A204.1 (cell line): ENCODE data around the gene BBS9.
"Not testable (repeated sequence)": the region's sequence is repeated elsewhere in the genome, so short reads cannot be mapped to it uniquely, and the experiment has no call there.

Experiments used
- FAIRE-seq: peaks from 2 replicates; lab custom pipeline; 2012; peaks lifted over from hg19 to GRCh38; lab: Jason Lieb, UNC

BBS9 gene

DNA sequence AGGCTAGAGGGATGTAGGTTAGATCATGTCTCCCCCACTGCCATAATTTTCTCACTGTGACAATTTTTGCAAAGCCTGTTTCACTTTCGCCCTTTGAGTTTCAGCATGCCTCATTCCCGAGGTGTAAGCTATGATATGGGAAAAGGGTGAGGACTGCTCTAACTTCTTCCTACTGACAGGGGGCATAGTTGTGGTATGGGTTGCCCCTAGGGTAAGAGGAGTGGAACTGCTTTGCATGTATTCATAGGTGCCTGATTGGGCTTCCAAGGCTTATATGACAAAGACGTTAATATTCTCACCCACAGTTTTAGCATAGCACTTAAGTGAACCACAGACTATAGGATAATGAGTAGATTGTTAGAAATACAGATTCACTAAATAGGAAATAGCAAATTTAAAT, 148.7 kb downstream of the BBS9 start:
- FAIRE-seq, result no peak

DNA sequence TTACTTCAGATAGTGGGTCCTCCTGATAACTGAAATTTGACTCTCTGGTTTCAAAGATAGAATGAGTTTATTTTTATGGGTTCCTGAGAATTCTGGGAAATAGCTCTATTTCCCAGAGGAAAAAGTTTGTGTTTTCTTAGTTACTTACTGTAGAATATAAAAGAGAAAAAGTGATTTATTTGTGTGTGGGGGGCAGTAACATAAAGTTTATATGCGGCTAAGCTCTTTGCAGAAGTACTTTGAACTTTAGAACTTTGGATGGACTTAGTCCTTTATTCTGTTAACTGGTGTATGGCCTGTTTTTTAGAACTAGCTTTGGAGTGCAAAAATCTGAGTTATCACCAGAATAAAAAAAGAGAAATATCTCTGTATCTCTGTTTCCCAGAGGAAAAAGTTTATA, 157.1 kb downstream of the BBS9 start:
- FAIRE-seq, result no peak

DNA sequence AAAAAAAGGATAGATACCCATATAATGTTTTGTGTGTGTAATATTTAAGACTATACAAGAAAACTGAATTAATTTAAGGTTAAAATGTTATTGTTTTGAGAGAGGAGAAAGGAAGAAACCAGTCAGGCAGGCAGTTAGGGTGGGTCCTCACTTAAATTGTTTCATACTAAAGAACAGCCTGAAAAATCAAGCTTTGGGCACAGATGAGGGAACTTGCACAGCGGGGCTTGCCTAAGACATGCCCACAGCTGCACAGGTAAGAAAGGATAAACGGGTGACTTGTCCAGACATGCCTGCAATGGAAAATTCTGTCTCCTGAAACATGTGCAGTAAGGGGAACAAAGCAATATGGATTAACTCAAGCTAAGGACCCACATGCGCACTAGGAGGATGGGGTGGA, 158.4 kb downstream of the BBS9 start:
- FAIRE-seq, result no peak

DNA sequence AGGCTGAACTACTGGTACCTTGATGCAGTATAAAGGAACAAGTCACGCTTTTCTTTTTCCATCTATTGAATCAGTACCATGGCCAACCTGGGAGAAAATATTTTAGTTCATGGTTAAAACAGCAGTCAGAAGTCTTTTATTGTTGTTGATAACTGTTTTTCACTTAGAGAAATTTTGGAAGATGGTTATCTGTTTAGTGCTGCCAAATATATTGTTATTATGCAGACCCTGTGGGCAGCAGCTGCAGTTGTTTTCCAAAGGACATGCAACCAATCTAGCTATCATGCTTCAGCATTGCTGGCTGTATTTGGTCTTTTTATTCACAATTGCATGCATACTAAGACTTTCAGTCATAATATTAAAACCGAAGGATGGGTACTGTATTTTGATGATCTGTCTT, 169.5 kb downstream of the BBS9 start:
- no peak for FAIRE-seq

DNA sequence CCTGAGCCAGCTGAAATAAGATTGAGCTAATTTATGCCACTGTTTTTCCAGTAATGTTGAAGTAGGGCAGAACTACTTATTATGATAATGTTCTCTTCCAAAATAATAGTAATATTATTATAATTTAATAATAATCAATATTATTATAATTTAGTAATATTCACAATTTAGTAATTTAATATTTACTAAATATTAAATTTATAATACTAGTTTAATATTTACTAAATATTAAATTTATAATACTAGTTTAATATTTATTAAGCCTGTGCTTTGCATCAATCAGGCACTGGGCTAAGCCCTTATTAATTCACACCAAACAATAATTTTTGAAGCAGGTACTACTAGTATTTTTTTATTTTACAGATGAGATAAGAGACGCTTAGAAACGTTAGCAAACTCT, 170.1 kb downstream of the BBS9 start:
- FAIRE-seq, result peak; percentile 83

DNA sequence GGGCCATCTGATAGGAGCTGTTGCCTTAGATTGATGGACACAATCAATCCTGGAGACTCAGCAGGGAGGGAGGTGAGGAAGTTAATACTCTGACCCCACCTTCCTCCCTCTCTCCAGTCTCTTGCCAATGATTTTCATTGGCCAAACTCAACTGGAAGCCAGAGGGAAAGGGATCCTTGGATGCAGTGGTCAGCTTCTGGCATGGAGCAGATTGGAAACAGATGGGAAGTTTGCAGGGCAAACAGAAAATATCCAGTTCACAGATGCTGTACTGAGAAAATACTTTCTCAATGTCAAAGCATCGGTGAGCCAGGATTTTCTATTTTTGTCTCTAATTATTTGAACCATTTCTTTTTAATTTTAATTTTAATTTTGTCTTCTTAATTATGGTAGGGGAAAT, 170.8 kb downstream of the BBS9 start:
- no peak for FAIRE-seq

DNA sequence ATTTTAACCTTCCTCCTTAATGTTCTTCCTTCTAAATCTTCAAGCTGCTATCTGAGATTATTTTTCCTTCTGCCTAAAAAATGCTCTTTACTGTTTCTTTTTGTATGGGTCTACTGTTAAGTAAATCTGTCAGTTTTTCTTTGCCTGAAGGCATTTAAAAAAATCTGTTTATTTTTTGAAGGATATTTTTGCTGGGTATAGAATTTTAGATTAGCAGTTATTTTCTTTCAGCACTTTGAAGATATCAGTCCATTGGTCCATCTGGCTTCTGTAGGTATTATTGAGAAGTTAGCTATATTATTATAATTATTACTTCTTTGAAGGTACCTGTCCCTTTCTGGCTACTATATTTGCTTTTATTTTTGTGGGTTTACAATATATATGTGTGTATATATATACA, 171.4 kb downstream of the BBS9 start:
- no peak for FAIRE-seq

DNA sequence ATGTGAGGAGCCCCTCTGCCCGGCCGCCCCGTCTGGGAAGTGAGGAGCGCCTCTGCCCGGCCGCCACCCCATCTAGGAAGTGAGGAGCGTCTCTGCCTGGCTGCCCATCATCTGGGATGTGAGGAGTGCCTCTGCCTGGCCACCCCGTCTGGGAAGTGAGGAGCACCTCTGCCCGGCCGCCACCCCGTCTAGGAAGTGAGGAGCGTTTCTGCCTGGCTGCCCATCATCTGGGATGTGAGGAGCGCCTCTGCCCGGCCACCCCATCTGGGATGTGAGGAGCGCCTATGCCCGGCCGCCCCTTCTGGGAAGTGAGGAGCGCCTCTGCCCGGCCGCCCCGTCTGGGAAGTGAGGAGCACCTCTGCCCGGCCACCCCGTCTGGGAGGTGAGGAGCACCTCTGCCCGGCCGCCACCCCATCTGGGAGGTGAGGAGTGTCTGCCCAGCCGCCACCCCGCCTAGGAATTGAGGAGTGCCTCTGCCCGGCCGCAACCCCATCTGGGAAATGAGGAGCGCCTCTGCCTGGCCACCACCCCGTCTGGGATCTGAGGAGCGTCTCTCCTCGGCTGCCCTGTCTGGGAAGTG, 174.7 kb downstream of the BBS9 start:
- not testable (repeated sequence) for FAIRE-seq

DNA sequence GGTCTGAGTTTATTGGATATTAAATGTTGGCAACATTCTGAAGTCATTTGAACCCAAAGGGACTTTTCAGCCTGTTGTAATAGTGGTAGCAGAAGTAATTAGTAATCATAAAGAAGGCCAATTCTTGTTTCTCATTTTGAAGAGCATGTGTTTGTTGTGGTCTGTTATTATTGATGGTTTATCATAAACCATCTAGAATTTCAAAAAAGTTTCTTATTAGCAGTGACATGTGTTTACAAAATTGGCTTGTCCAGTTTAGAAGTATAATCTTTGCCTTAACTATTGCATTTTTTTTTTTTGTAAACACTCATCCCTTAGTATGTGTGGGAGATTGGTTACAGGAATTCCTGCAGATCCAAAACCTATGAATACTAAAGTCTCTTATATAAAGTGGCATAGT, 177.8 kb downstream of the BBS9 start:
- FAIRE-seq, result no peak

DNA sequence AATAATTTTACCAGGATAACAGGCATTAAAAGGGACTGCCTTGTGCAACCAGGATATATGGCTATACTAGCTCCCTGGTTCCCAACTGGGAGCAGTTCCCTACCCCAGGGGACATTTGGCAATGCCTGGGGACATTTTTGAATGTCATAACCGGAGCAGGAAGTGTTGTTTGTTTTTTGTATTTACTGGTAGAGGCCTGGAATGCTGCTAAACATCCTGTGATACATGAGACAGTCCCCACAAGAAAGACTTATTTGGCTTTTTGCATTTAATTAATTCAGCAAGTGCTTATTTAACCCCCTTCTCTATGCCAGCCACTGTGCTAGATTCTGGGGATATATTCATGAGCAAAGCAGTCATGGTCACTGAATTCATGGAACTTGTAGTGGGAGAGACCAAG, 181.2 kb downstream of the BBS9 start:
- FAIRE-seq, result no peak

DNA sequence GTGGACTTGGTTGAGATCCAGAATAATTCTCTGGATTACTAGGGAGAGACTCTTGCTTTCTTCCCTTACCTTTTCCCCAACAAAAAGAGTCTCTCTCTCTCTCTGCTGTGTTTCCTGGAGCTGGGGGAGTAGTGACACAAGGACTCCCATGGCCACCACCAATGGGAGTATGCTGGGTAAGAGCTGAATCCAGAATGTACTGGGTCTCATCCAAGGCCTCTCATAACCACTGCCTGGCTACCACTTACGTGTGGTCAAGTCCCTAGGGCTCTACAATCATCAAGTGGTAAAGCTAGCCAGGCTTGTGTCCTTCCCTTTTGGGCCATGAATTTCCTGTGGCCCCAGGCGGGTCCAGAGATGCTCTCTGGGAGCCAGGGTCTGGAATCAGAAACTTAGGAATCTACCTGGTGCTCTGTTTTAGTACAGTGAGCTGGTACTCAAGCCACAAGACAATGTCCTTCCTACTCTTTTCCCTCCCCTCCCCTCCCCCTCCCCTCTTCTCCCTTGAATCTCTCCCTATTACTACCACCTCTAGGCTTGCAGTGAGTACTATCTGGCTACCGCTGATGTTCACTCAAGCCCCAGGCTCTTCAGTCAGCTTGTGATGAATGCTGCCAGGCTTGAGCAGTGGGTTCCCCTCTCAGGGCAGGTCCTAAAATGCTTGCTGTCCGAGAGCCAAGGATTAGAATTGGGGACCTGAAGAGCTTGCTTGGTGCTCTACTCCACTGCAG, 196.6 kb downstream of the BBS9 start:
- FAIRE-seq, result no peak

DNA sequence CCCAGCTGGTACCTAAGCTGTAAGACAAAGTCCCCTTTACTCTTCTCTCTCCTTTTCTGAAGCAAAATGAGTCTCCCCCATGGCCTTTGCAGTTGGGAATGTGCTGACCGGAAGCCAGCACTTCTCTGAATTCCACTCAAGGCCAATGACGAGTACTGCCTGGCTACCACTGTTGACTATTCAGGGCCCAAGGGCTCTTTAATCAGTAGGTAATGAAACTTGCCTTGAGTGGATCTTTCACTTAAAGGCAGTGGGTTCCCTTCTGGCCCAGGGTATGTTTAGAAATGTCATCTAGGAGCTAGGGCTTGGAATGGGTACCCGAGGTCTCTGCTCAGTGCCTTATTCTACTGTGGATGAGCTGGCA, 197.1 kb downstream of the BBS9 start:
- no peak for FAIRE-seq

DNA sequence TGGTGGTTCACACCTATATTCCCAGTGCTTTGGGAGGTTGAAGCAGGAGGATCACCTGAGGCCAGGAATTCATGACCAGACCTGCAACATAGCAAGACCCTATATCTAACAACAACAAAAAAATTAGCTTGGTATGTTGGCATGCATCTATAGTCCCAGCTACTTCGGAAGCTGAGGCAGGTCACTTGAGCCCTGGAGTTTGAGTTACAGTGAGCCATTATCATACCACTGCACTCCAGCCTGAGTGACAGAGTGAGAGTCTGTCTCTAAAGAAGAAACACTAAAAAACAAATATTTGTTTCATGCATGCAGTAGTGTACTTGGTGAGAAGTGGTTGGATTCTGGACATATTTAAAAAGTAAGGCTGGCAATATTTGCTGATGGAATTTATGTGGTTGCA, 198.1 kb downstream of the BBS9 start:
- FAIRE-seq, result no peak

DNA sequence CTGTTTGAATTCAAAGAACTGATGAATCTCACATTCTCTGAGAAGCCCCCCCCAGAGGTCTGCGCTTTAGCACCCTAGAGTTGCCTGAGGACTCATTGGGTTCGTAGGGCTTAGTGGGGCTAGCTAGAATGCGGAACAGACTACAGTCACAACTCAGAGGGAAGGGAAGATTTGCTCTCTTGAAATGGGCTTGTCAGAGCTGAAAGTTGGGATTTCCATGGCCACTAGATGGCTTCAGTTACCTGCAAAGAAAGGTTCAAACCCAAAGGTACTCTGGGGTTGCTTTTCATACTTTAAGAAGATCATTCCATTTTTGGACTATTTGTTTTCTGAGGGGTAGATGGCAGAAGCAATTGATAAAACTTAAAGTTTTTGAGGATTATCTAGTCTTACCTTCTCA, 205.0 kb downstream of the BBS9 start:
- FAIRE-seq, result no peak

DNA sequence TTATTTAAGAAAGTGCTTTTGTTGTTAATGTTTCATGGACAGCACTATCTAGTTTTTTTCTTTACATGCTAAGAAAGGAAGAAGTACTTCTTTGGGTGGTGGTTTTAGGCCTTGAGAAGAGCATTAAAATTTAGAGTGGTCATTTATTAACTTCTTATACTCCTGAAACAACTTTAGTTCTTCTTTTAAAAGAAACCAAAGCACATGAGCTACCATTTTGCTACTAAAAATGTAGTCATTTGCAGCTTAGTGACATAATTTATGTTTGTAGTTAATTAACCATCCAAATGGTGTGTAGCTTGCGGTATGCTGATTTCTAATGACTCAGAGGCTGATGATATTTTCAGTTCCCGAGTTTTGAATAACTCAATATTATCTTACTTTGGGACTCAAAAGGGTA, 207.5 kb downstream of the BBS9 start:
- no peak for FAIRE-seq

DNA sequence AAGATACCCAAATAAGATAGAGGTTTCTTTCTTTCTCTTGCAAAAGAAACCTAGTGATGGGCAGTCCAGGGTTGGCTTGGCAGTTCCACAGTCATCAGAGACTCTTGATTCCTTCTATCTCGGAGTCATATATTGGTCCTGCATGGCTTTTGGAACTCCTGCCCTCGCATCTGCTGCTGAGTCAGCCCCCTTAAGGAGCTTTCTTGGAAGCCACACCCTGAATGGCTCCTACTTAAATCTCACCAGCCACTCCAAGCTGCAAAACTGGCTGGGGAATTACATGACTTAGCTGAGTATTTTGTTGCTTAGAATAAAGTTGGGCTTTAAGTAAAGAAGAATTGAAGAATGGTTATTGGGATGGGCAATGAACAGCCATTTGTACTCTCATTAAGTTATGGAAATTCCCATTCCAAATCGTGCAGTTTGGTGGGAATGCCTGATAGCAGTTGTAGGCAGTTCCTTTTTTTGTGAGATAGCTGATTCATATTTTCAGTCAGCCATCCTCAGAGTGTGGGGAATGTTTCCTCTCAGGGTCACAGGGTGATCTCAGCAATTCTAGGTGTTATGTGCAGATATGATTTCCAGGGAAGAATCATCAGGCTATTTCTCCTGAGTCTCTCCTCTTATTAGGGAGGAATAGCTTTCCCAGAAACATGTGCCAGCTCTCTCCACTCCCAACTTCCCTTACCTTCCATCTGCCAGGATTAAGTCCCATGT, 209.9 kb downstream of the BBS9 start:
- no peak for FAIRE-seq

DNA sequence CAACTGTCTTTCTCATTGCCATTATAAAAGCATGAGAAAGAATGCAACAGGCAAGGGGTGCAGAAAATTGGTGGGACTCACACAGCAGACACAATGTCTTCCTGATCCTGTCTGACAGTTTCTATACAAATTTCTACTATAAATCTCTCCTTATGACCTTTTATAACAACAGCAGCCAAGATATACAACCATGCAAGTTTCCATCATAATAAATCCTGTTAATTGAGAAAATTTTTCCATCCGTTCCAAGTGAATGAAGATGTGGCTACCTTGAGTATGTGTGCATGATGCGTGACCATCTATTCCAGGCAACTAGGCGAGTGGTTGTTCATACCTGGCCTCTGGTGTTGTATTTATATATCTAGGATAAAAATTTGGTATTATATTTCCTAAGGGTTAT, 216.7 kb downstream of the BBS9 start:
- FAIRE-seq, result no peak

DNA sequence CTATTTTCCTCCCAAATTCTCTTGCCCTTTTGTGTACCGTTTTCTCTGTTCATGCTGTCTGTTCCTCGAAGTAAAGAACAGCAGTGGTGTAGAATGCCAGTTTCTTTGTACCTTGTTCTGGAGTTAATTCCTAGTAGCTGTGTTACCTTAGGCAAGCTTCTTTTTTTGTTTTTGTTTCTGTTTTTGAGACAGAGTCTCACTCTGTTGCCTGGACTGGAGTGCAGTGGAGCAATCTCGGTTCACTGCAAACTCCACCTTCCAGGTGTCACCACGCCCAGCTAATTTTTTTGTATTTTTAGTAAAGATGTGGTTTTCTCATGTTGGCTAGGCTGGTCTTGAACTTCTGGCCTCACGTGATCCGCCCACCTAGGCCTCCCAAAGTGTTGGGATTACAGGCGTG, 221.2 kb downstream of the BBS9 start:
- FAIRE-seq, result no peak

DNA sequence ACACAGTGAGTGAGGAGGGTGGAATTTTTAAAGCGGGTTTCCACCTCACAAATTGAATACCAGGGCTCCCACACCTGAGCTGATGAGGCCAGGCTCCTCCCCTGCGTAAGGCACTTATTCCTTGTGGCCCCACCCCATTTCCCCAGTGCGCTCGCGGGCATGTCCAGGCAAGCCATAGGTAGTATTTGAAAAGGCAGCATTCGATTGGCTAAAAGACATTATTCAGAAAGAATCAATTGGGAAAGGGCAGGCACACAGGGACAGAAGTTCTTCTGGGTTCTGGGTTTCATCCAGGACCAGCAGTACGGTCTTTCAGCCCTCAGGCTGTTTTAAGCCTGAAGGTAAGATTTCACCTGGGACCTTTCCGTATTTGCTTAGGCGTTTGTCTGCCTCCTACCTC, 222.3 kb downstream of the BBS9 start:
- no peak for FAIRE-seq

DNA sequence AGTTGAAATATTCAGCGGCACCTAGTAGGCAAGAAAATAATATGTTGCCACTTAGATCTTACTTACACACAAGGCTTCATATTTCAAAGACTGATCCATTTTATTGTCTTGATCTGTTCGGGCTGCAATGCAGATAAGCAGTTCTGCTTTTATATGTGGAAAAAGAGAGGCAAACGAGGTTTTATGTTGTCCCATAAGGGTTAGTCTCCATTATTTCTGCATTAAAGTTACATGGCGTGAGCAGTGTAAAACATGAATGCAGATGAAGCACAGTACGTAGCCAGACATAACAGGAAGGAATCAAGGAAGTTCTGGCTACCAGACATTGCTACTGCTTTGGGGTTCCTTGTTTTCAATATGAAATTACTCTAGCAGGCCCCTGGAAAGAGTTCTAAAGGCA, 224.8 kb downstream of the BBS9 start:
- FAIRE-seq, result no peak

DNA sequence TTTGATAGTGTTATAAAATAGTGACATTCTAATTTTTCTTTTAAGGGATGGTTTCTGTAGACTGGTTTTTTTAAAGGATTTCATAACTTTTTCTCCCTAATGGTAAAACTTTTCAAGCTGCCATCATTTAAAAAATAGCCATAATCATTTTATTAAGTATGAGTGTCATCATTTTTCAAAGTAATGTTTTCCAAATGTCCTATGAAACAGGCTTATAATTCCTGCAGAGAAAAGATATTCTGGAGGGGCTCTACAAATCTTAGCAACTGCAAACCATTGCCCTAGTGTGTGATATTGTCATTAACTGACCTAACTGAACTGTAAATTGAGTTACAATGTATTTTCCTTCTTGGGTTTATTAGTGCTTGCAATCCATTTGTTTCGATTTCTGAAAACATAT, 226.0 kb downstream of the BBS9 start:
- FAIRE-seq, result no peak

DNA sequence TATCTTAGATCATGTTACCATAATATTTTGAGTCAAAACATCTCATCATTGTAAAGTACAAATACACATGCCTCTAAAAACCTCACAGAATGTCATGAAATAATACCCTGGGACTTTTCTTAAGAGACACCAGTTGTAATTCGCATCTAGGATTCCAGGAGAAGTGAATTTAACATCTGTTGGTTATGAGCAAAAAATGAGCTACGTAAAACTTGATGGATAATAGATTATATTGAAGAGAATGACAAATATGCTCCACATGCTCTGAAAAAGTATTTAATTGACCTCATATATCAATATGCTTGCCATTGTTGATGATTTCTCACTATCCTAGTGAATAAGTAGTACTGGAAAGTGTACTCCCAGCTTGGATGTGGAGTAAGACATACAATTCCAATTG, 227.0 kb downstream of the BBS9 start:
- no peak for FAIRE-seq

DNA sequence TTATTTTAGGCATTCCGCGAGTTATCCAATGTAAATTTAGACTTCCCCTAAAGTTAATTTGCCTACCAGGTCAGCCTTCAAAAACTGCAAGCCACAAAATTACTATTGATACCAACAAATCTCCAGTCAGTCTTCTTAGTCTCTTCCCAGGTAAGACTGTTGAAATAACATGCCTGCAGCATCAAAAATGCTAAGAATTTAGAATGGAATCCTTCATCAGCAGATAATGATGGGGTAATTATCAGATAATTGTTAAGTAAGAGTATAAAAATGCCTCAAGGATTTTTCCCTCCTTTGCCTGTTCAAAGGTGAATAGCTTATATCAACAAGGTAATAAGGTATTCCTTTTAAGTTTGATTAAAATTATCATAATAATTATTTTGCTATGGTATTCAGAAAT, 228.5 kb downstream of the BBS9 start:
- peak; percentile 19 for FAIRE-seq

DNA sequence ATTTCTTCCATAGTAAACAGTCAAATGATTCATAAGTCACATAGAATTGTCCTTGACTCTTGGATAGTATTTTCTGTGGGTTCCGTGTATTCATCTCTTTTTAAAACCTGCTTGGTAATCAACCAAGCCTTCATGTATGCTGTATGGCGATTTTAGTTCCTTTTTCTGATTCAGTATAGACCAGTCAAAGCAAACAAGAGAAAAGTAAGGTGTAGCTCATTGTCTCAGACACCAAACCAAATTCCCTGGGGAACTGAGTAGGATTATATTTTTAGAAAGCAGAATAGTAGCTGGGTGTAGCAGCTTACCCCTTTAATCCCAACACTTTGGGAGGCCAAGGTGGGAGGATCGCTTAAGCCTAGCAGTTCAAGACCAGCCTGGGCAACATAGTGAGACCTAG, 240.5 kb downstream of the BBS9 start:
- no peak for FAIRE-seq
